ENCODE data around the gene ATF7.

ATF7 gene

GRCh38 chr12:53586745-53587144 is 39.4 kb downstream of the ATF7 start:
- TF ChIP-seq CSRNP3 (CRISPR knock-in tag; IDR thresholded peaks at IDR 0.05) (no peak), ZNF8 (CRISPR knock-in tag; IDR thresholded peaks at IDR 0.05) (no peak), ARNTL (CRISPR knock-in tag; IDR thresholded peaks at IDR 0.05; ENCODE audit: borderline replicate concordance, low read depth) (no peak), PATZ1 (CRISPR knock-in tag; IDR thresholded peaks at IDR 0.05; ENCODE audit: borderline replicate concordance) (no peak), CREB5 (CRISPR knock-in tag; IDR thresholded peaks at IDR 0.05; ENCODE audit: low read depth) (no peak), ZNF70 (CRISPR knock-in tag; IDR thresholded peaks at IDR 0.05) (no peak), BACH2 (CRISPR knock-in tag; IDR thresholded peaks at IDR 0.05; ENCODE audit: borderline replicate concordance) (no peak), RARB (CRISPR knock-in tag; IDR thresholded peaks at IDR 0.05) (no peak), ZFP3 (CRISPR knock-in tag; IDR thresholded peaks at IDR 0.05) (no peak), PPARA (CRISPR knock-in tag; IDR thresholded peaks at IDR 0.05; ENCODE audit: borderline replicate concordance) (no peak), POU6F1 (CRISPR knock-in tag; IDR thresholded peaks at IDR 0.05; ENCODE audit: borderline replicate concordance, low read depth) (no peak), SNAI2 (CRISPR knock-in tag; IDR thresholded peaks at IDR 0.05) (no peak), OSR1 (CRISPR knock-in tag; IDR thresholded peaks at IDR 0.05) (no peak), GLIS3 (CRISPR knock-in tag; IDR thresholded peaks at IDR 0.05) (no peak), ZC3H10 (CRISPR knock-in tag; IDR thresholded peaks at IDR 0.05) (no peak), ISL1 (CRISPR knock-in tag; IDR thresholded peaks at IDR 0.05) (no peak), CSDC2 (CRISPR knock-in tag; IDR thresholded peaks at IDR 0.05) (no peak), ZNF565 (CRISPR knock-in tag; conservative IDR thresholded peaks at IDR 0.05; ENCODE audit: low read depth) (no peak), TOX (CRISPR knock-in tag; IDR thresholded peaks at IDR 0.05; ENCODE audit: borderline replicate concordance) (no peak), TSHZ2 (CRISPR knock-in tag; IDR thresholded peaks at IDR 0.05) (no peak)
- no peak for ATAC-seq

GRCh38 chr12:53585448-53586125 is 40.6 kb downstream of the ATF7 start:
- no peak for ATAC-seq
- TF ChIP-seq CSRNP3 (CRISPR knock-in tag; IDR thresholded peaks at IDR 0.05) (no peak), ZFP30 (CRISPR knock-in tag; IDR thresholded peaks at IDR 0.05) (no peak), BACH2 (CRISPR knock-in tag; IDR thresholded peaks at IDR 0.05; ENCODE audit: borderline replicate concordance) (no peak), OSR1 (CRISPR knock-in tag; IDR thresholded peaks at IDR 0.05) (no peak), ZFP3 (CRISPR knock-in tag; IDR thresholded peaks at IDR 0.05) (no peak), RARB (CRISPR knock-in tag; IDR thresholded peaks at IDR 0.05) (no peak), TOX (CRISPR knock-in tag; IDR thresholded peaks at IDR 0.05; ENCODE audit: borderline replicate concordance) (no peak), ISL1 (CRISPR knock-in tag; IDR thresholded peaks at IDR 0.05) (no peak), SNAI2 (CRISPR knock-in tag; IDR thresholded peaks at IDR 0.05) (no peak), GLIS3 (CRISPR knock-in tag; IDR thresholded peaks at IDR 0.05) (no peak), ZNF8 (CRISPR knock-in tag; IDR thresholded peaks at IDR 0.05) (no peak), PPARA (CRISPR knock-in tag; IDR thresholded peaks at IDR 0.05; ENCODE audit: borderline replicate concordance) (no peak), ZNF565 (CRISPR knock-in tag; conservative IDR thresholded peaks at IDR 0.05; ENCODE audit: low read depth) (no peak), PATZ1 (CRISPR knock-in tag; IDR thresholded peaks at IDR 0.05; ENCODE audit: borderline replicate concordance) (no peak), ZNF70 (CRISPR knock-in tag; IDR thresholded peaks at IDR 0.05) (no peak), ESRRG (CRISPR knock-in tag; IDR thresholded peaks at IDR 0.05) (no peak), CSDC2 (CRISPR knock-in tag; IDR thresholded peaks at IDR 0.05) (no peak)
